NCI-H510A (cell line): ENCODE results near the gene RMI1.
"Not testable (repeated sequence)": the region's sequence is repeated elsewhere in the genome, so short reads cannot be mapped to it uniquely, and the experiment has no call there.

Source experiments
- DNase-seq: peaks from one replicate; lab custom pipeline; 2025; lab: John Stamatoyannopoulos, UW

Gene RMI1

GRCh38 chr9:83980395-83981125 lies at the start of gene RMI1:
Gene RMI1, plus strand, starts transcription at chr9:83980805. Its CDS starts 20,182 bp downstream, at chr9:84000987.
- peak; percentile 97 for DNase-seq

- no peak for DNase-seq
Measured at GRCh38 chr9:83930881-83931280, 49.7 kb upstream of the RMI1 start.

GRCh38 chr9:83932011-83932410 lies 48.6 kb upstream of the RMI1 start:
- no peak for DNase-seq

- no peak for DNase-seq
Measured at GRCh38 chr9:83932851-83933250, 47.8 kb upstream of the RMI1 start.

- DNase-seq, result no peak
Measured at GRCh38 chr9:83933790-83934189, 46.8 kb upstream of the RMI1 start.

GRCh38 chr9:83934569-83935275 lies 45.9 kb upstream of the RMI1 start:
- DNase-seq, result no peak

GRCh38 chr9:83935276-83935935 lies 45.2 kb upstream of the RMI1 start:
- no peak for DNase-seq

- DNase-seq, result no peak
Measured at GRCh38 chr9:83936523-83936922, 44.1 kb upstream of the RMI1 start.

GRCh38 chr9:83937861-83938455 lies 42.6 kb upstream of the RMI1 start:
- DNase-seq, result no peak

GRCh38 chr9:83940590-83941303 lies 39.9 kb upstream of the RMI1 start:
- no peak for DNase-seq

- DNase-seq, result not testable (repeated sequence)
Measured at GRCh38 chr9:83948096-83948495, 32.5 kb upstream of the RMI1 start.

- no peak for DNase-seq
Measured at GRCh38 chr9:83956086-83956435, 24.5 kb upstream of the RMI1 start.

- peak; percentile 67 for DNase-seq
Measured at GRCh38 chr9:83956436-83957247, 24.0 kb upstream of the RMI1 start.

- peak; percentile 3 for DNase-seq
Measured at GRCh38 chr9:83957248-83957513, 23.4 kb upstream of the RMI1 start.

- DNase-seq, result no peak
Measured at GRCh38 chr9:83959061-83959460, 21.5 kb upstream of the RMI1 start.

GRCh38 chr9:83960991-83961390 lies 19.6 kb upstream of the RMI1 start:
- DNase-seq, result no peak

- no peak for DNase-seq
Measured at GRCh38 chr9:83962165-83962564, 18.4 kb upstream of the RMI1 start.

- DNase-seq, result no peak
Measured at GRCh38 chr9:83964973-83965349, 15.6 kb upstream of the RMI1 start.

- DNase-seq, result peak; percentile 2
Measured at GRCh38 chr9:83965350-83966208, 15.0 kb upstream of the RMI1 start.

GRCh38 chr9:83966209-83966582 lies 14.4 kb upstream of the RMI1 start:
- DNase-seq, result no peak

GRCh38 chr9:83967073-83967472 lies 13.5 kb upstream of the RMI1 start:
- no peak for DNase-seq
